GM19238 (cell line): ENCODE measurements around the gene MTR.

Experiments used
- DNase-seq: peaks from one replicate; pipeline ENCODE4 v3.0.0; 2011; ENCODE audit warnings: low spot score; ENCODE audit not compliant: insufficient read length

The MTR gene

GRCh38 chr1:236795035-236795756 lies at the start of gene MTR:
MTR (plus strand) TSS chr1:236795292; CDS start chr1:236795704, 412 bp downstream.
- DNase-seq: peak; percentile 93

DNA sequence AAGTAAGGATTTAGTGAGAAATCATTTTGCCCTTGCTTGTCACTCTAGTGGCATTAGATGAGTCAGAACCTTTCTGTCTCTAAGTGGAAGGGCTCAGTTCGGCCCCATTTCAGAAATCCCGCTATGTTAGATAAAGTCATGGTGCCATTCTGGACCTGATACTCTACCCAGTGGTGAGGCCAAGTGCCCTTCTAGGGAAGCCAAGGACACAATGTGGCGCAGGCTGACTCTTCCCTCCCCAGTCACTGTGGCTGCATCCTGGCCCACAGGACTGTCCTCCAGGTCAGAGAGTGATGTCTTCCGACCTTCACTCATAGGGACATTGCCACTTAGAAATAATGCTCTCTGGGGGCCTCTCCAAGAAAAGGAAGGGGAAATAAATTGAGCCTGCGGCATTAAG lies 48.3 kb upstream of the MTR start:
- no peak for DNase-seq

GRCh38 chr1:236747311-236747985 lies 47.6 kb upstream of the MTR start:
- no peak for DNase-seq

- DNase-seq: no peak
Observed at GRCh38 chr1:236748268-236748870, 46.7 kb upstream of the MTR start.

- no peak for DNase-seq
Observed at GRCh38 chr1:236750928-236751327, 44.2 kb upstream of the MTR start.

- DNase-seq: no peak
Observed at GRCh38 chr1:236751385-236751784, 43.7 kb upstream of the MTR start.

- no peak for DNase-seq
Observed at GRCh38 chr1:236751935-236752334, 43.2 kb upstream of the MTR start.

DNA sequence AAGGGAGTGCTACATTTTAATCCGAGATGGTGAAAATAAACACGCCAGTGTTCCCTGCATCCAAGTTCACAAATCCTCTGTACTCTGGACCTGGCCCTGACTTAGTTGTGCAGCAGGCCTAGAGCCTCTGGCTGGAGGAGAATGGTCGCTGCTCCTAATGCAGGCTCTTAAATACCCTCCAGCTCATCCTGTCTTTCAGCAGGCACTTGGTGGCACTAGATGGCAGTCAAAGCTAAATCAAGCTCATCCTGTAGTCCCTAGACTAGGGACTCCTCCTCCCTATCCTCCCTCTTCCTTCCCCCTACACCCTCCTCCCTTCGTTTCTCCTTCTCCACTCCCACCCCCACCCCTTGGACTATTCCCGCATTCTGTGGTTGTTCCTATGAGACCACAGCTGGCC lies 41.6 kb upstream of the MTR start:
- DNase-seq: no peak

GRCh38 chr1:236753964-236754363 lies 41.1 kb upstream of the MTR start:
- DNase-seq: no peak

DNA sequence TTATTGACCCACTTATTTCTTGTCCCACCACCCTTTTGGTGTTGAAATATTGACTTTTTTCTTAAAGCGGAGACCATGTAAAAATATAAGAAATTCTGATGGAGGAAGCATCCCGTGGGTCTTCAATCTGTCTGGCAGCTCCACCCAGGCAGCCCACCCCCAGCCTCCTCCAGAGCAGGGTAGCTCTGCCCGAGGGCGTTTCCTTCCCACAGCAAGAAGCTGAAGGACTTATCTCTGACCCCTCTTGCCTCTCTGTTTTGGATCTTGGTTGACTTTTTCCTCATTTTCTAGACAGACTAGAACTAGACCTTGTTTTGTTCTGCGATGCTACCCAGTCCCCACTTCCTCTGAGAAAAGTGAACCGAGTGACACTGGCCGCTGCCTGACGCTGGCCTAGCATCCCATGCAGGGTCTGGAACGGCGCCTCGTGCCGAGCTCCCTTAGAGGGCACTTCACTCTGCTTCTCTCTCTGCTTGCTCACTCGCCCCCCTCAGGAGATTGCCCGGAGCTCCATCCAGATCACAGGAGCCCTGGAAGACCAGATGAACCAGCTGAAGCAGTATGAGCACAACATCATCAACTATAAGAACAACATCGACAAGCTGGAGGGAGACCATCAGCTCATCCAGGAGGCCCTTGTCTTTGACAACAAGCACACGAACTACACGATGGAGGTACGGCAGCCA lies 40.4 kb upstream of the MTR start:
- no peak for DNase-seq

- DNase-seq: no peak
Observed at GRCh38 chr1:236757640-236758039, 37.5 kb upstream of the MTR start.

- DNase-seq: peak; percentile 19
Observed at GRCh38 chr1:236759252-236759859, 35.7 kb upstream of the MTR start.

GRCh38 chr1:236760480-236760879 lies 34.6 kb upstream of the MTR start:
- DNase-seq: no peak

DNA sequence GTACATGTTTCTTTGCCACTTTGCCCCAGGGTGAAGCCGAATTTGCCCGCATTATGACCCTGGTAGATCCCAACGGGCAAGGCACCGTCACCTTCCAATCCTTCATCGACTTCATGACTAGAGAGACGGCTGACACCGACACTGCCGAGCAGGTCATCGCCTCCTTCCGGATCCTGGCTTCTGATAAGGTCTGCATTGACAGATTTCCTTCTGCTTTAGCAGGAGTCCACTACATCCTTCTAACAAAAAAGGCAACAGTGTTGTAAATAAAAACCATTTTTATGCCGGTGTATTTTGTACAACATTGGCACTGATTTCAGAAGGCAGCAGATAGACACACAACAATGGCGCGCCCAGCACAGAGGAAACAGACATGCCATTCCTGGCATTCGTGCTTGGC lies 34.1 kb upstream of the MTR start:
- no peak for DNase-seq

- DNase-seq: no peak
Observed at GRCh38 chr1:236761397-236762132, 33.5 kb upstream of the MTR start.

DNA sequence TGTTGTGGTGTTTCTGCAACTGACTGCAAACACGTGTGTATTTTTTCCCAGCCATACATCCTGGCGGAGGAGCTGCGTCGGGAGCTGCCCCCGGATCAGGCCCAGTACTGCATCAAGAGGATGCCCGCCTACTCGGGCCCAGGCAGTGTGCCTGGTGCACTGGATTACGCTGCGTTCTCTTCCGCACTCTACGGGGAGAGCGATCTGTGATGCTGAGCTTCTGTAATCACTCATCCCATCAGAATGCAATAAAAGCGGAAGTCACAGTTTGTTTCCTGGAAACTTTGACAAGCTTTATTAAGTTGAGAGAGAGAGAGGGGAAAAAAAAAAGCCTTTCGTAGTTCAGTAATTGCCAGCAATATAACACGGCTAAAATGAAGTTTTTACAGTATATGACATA lies 32.7 kb upstream of the MTR start:
- no peak for DNase-seq

GRCh38 chr1:236765831-236766230 lies 29.3 kb upstream of the MTR start:
- DNase-seq: no peak

DNA sequence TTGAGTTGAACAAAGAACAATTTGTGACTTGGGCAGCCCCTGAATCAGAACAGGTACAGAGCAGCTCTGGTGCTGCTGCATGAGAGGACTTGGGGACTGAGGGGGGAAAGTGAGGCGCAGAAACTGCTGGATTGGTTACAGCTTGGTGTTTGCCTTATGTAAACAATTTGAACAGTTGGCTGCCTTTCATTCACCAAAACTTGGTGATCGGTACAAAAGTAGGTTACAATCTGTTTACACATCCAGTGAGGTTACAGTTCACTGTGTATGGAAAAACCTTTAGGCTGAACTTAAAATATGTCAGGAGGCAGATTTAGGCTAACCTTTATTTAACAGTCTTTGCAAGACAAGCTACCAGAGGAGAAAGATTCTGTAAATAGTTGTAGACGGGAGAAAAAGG lies 28.6 kb upstream of the MTR start:
- no peak for DNase-seq

GRCh38 chr1:236767276-236767675 lies 27.8 kb upstream of the MTR start:
- no peak for DNase-seq

GRCh38 chr1:236768601-236769000 lies 26.5 kb upstream of the MTR start:
- DNase-seq: no peak

GRCh38 chr1:236773919-236774318 lies 21.2 kb upstream of the MTR start:
- DNase-seq: no peak
